PC-3 (cell line): ENCODE results near the gene ATOX1. TPM values are rescaled to one million over a fixed set of nuclear protein-coding genes. Genes with fewer than 3 reads are reported as not detected.
A peak's percentile ranks its signal among the peaks of the same experiment; 100 is the strongest.

ENCODE experiments used
- ATAC-seq: fragments of 200-7000 bp; cut with Tn5 transposase; 2 replicates; pipeline ENCODE4 v1.9.1; 2020; ENCODE audit warnings: mild to moderate bottlenecking, moderate library complexity
- BruUV-seq: library from RNA; stranded (reverse); fragments of 400-500 nt; replicated peaks from 2 replicates; lab custom pipeline; 2021; lab: Mats Ljungman, UMichigan
- CTCF ChIA-PET: fragments of 300-600 bp; sonication (Branson Sonifier 250); formaldehyde crosslinking; loops from one replicate; lab custom pipeline; 2022; ENCODE audit warnings: antibody characterized with exemption; lab: Charles Lee
- POLR2A ChIA-PET: fragments of 300-600 bp; sonication (Branson Sonifier 250); formaldehyde crosslinking; loops from one replicate; lab custom pipeline; 2022; ENCODE audit warnings: antibody characterized with exemption; ENCODE audit not compliant: unreplicated experiment; lab: Charles Lee
- DNase-seq: peaks from one replicate; pipeline ENCODE4 v3.0.0-alpha.2; 2015
- H2AFZ ChIP-seq: fragments of 300-600 bp; sonication (generic); 2 replicates; pipeline ENCODE4 v1.6.0; 2016; ENCODE audit warnings: antibody characterized with exemption, low read length
- H3F3A ChIP-seq: fragments of 300-600 bp; sonication (generic); one replicate; pipeline ENCODE4 v1.6.0; 2017; ENCODE audit warnings: antibody characterized with exemption, low read length, control low read depth, mild to moderate bottlenecking; ENCODE audit not compliant: unreplicated experiment
- H3K27ac ChIP-seq: fragments of 300-600 bp; sonication (generic); 2 replicates; pipeline ENCODE4 v1.5.1; 2016; ENCODE audit warnings: mild to moderate bottlenecking, low read length
- H3K27me3 ChIP-seq: fragments of 300-600 bp; sonication (generic); 2 replicates; pipeline ENCODE4 v1.6.1; 2016; ENCODE audit warnings: low read length, mixed read lengths
- H3K36me3 ChIP-seq: fragments of 300-600 bp; sonication (generic); 2 replicates; pipeline ENCODE4 v1.6.1; 2016; ENCODE audit warnings: low read depth, mixed run types, low read length, mixed read lengths
- H3K4me1 ChIP-seq: fragments of 300-600 bp; sonication (generic); 2 replicates; pipeline ENCODE4 v1.5.1; 2016; ENCODE audit warnings: low read length; ENCODE audit not compliant: insufficient read depth
- H3K4me2 ChIP-seq: fragments of 300-600 bp; sonication (generic); 2 replicates; pipeline ENCODE4 v1.6.0; 2016; ENCODE audit warnings: low read length
- H3K4me3 ChIP-seq: fragments of 300-600 bp; sonication (generic); 2 replicates; pipeline ENCODE4 v1.5.1; 2016; ENCODE audit warnings: mild to moderate bottlenecking, low read length, mixed read lengths
- H3K79me2 ChIP-seq: fragments of 300-600 bp; sonication (generic); 2 replicates; pipeline ENCODE4 v1.6.1; 2017; ENCODE audit warnings: low read length, mixed read lengths
- H3K9ac ChIP-seq: fragments of 300-600 bp; sonication (generic); 2 replicates; pipeline ENCODE4 v1.6.0; 2016; ENCODE audit warnings: mild to moderate bottlenecking, low read length
- H3K9me2 ChIP-seq: fragments of 300-600 bp; sonication (generic); replicated peaks from 2 replicates; pipeline ENCODE4 v1.6.1; 2016; ENCODE audit warnings: mixed run types, low read length, mixed read lengths
- H3K9me3 ChIP-seq: fragments of 300-600 bp; sonication (generic); 2 replicates; pipeline ENCODE4 v1.6.1; 2016; ENCODE audit warnings: low read length, mixed read lengths
- H4K20me1 ChIP-seq: fragments of 300-600 bp; sonication (generic); 2 replicates; pipeline ENCODE4 v1.6.1; 2016; ENCODE audit warnings: low read length, mixed read lengths
- CTCF ChIP-seq: fragments of 300-600 bp; sonication (generic); conservative IDR thresholded peaks from 2 replicates; pipeline ENCODE4 v1.5.1; 2017; ENCODE audit warnings: antibody characterized with exemption, low read depth, mild to moderate bottlenecking, low read length
- EZH2 ChIP-seq: fragments of 300-600 bp; sonication (generic); IDR thresholded peaks from one replicate; pipeline ENCODE4 v1.6.1; 2017; ENCODE audit warnings: antibody characterized with exemption, mild to moderate bottlenecking, low read length; ENCODE audit not compliant: unreplicated experiment
- EZH2phosphoT487 ChIP-seq: fragments of 300-600 bp; sonication (generic); IDR thresholded peaks from 2 replicates; pipeline ENCODE4 v1.6.1; 2018; ENCODE audit warnings: mild to moderate bottlenecking, antibody characterized with exemption, low read length, borderline replicate concordance
- intact Hi-C: fragments of 100-400 bp; cut with micrococcal nuclease; formaldehyde crosslinking; loops from 2 replicates; pipeline ENCODE4 v1.9.0; 2023
- total RNA-seq: library from RNA; depleted of rRNA; stranded (reverse); fragments of >200 nt; gene quantifications from 2 replicates; pipeline ENCODE4 v1.2.3, GENCODE V29; 2014

ATOX1 gene
- total RNA-seq, 1 experiment from 2014 or later, result 122 TPM

GRCh38 chr5:151755383-151755782, 3.0 kb downstream of the ATOX1 start:
- Histone ChIP-seq H3K36me3 (peaks cover 13% of the 10 kb centered on the region), H3K27me3 (no peaks in the 10 kb centered on the region), H3F3A (no peaks in the 10 kb centered on the region), H4K20me1 (no peaks in the 10 kb centered on the region), H3K9me3 (no peaks in the 10 kb centered on the region), H3K4me3 (no peak overlapping the region), H3K9ac (no peak overlapping the region), H3K4me1 (peaks cover 37% of the 10 kb centered on the region), H3K27ac (no peak overlapping the region), H3K4me2 (no peak overlapping the region), H2AFZ (no peak overlapping the region), H3K79me2 (peaks cover 66% of the 10 kb centered on the region), H3K9me2 (no peaks in the 10 kb centered on the region)
- BruUV-seq, result no TSS peak
- no peak for DNase-seq
- POLR2A ChIA-PET, result interaction anchor here (0.6 kb wide), 1 partner anchor 494 kb away, joined by 3 read pairs; no protein-coding TSS in a partner anchor
- CTCF ChIA-PET, result no interaction called here
- intact Hi-C loops, result no loop called here
- ATAC-seq, result no peak
- TF ChIP-seq CTCF, result no peak
- TF ChIP-seq EZH2phosphoT487, result no peak
- TF ChIP-seq EZH2, result no peak

- CTCF ChIA-PET, result interaction anchor here (1.6 kb wide), 1 partner anchor 19 kb away, joined by 5 read pairs; no protein-coding TSS in a partner anchor
- Histone ChIP-seq H3K9me3 (no peaks in the 10 kb centered on the region), H3K27me3 (no peaks in the 10 kb centered on the region), H3K79me2 (peaks cover 67% of the 10 kb centered on the region), H4K20me1 (no peaks in the 10 kb centered on the region), H3K27ac (peak overlapping the region; percentile 29; the same call in 1 of the 2 replicates), H3K4me3 (no peak overlapping the region), H3K4me1 (peaks cover 21% of the 10 kb centered on the region), H3F3A (no peaks in the 10 kb centered on the region), H3K36me3 (peaks cover 21% of the 10 kb centered on the region), H3K4me2 (peak overlapping the region; percentile 31; the same call in 1 of the 2 replicates), H2AFZ (no peak overlapping the region), H3K9me2 (no peaks in the 10 kb centered on the region), H3K9ac (no peak overlapping the region)
- TF ChIP-seq CTCF (no peak), EZH2 (no peak), EZH2phosphoT487 (no peak)
- DNase-seq, result no peak
- intact Hi-C loops, result no loop called here
- peak; percentile 25; the same call in 1 of the 2 replicates for ATAC-seq
- POLR2A ChIA-PET, result interaction anchor here (0.6 kb wide), 1 partner anchor 64 kb away, joined by 4 read pairs; no protein-coding TSS in a partner anchor
- no TSS peak for BruUV-seq
These were observed 6.8 kb downstream of the ATOX1 start for GRCh38 chr5:151751593-151751992.

- intact Hi-C loops, result no loop called here
- CTCF ChIA-PET, result interaction anchor here (0.6 to 1.6 kb wide), 2 partner anchors 20 to 97 kb away, joined by 3 to 5 read pairs; no protein-coding TSS in a partner anchor
- peaks cover 21% of the 10 kb centered on the region for H3K36me3 ChIP-seq
- no peaks in the 10 kb centered on the region for H3K9me3 ChIP-seq
- TF ChIP-seq CTCF (no peak), EZH2 (no peak), EZH2phosphoT487 (no peak)
- peaks cover 25% of the 10 kb centered on the region for H3K4me1 ChIP-seq
- peak overlapping the region; percentile 31; the same call in 1 of the 2 replicates for H3K4me2 ChIP-seq
- H3K27ac ChIP-seq, result peak overlapping the region; percentile 29; the same call in 1 of the 2 replicates
- no peak overlapping the region for H3K9ac ChIP-seq
- no peak overlapping the region for H2AFZ ChIP-seq
- ATAC-seq, result peak; percentile 92
- no peaks in the 10 kb centered on the region for H3K9me2 ChIP-seq
- H3F3A ChIP-seq, result no peaks in the 10 kb centered on the region
- H3K79me2 ChIP-seq, result peaks cover 62% of the 10 kb centered on the region
- no peak overlapping the region for H3K4me3 ChIP-seq
- H3K27me3 ChIP-seq, result no peaks in the 10 kb centered on the region
- H4K20me1 ChIP-seq, result no peaks in the 10 kb centered on the region
- DNase-seq, result peak; percentile 67
- BruUV-seq, result no TSS peak
- POLR2A ChIA-PET, result interaction anchor here (0.6 kb wide), 1 partner anchor 64 kb away, joined by 4 read pairs; no protein-coding TSS in a partner anchor
These were observed 7.3 kb downstream of the ATOX1 start for GRCh38 chr5:151751091-151751490.
